ENCODE data around the gene DEK.
"Not testable (repeated sequence)": the region's sequence is repeated elsewhere in the genome, so short reads cannot be mapped to it uniquely, and the experiment has no call there.

Gene DEK

DNA sequence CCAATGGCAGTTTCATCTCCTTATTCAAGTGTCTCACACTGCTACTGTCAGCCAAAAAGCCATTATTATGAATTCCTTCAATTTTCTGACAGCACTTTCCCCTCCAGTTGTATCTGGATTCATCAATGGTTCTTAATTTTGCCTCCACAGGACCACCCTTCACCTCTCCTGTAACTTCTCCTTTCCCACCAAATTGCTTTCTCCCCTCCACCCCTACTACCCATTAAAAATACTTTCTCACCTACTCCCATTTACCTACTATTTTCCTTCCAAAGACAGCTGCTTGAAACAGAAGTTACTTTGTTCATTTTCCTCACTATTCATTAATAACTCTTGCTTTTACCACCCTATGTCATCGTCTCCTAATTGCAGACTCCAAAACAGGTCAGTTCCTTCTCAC, 29.8 kb downstream of the DEK start:
- no peak for DNase-seq

DNA sequence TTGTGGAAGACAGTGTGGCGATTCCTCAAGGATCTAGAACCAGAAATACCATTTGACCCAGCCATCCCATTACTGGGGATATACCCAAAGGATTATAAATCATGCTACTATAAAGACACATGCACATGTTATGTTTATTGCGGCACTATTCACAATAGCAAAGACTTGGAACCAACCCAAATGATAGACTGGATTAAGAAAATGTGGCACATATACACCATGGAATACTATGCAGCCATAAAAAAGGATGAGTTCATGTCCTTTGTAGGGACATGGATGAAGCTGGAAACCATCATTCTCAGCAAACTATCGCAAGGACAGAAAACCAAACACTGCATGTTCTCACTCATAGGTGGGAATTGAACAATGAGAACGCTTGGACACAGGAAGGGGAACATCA, 30.6 kb downstream of the DEK start:
- DNase-seq = not testable (repeated sequence)

DNA sequence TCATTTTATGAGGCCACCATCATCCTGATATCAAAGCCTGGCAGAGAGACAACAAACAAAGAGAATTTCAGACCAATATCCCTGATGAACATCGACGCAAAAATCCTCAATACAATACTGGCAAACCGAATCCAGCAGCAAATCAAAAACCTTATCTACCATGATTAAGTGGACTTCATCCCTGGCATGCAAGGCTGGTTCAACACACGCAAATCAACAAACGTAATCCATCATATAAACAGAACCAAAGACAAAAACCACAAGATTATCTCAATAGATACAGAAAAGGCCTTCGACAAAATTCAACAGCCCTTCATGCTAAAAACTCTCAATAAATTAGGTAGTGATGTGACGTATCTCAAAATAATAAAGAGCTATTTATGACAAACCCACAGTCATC, 32.5 kb downstream of the DEK start:
- DNase-seq = not testable (repeated sequence)

DNA sequence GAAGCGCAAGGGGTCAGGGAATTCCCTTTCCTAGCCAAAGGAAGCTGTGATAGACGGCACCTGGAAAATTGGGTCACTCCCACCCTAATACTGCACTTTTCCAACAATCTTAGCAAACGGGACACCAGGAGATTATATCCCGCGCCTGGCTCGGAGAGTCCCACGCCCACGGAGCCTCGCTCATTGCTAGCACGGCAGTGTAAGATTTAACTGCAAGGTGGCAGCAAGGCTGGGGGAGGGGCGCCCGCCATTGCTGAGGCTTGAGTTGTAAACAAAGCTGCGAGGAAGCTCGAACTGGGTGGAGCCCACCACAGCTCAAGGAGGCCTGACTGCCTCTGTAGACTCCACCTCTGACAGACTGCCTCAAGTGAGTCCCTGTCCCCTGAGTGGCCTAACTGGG, 35.7 kb downstream of the DEK start:
- not testable (repeated sequence) for DNase-seq

DNA sequence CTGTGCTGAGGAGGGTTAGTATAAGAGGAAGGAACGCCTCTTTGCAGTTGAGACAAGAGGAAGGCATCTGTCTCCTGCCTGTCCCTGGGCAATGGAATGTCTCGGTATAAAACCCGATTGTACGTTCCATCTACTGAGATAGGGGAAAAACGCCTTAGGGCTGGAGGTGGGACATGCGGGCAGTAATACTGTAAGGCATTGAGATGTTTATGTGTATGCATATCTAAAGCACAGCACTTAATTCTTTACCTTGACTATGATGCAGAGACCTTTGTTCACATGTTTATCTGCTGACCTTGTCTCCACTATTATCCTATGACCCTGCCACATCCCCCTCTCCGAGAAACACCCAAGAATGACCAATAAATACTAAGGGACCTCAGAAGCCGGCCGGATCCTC, 37.2 kb downstream of the DEK start:
- not testable (repeated sequence) for DNase-seq

DNA sequence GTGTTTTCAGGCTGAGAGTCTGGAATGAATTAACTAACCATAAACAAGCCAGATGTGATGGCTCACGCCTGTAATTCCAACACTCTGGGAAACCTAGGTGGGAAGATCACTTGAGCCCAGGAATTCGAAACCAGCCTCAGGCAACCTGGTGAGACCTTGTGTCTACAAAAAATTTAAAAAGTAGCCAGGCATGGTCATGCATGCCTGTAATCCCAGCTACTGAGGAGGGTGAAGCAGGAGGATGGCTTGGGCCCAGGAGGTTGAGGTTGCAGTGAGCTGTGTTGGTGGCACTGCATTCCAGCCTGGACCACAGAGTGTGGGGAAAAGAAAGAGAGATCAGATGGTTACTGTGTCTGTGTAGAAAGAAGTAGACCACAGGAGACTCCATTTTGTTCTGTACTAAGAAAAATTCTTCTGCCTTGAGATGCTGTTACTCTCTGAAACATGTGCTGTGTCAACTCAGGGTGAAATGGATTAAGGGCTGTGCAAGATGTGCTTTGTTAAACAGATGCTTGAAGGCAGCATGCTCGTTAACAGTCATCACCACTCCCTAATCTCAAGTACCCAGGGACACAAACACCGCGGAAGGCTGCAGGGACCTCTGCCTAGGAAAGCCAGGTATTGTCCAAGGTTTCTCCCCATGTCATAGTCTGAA, 37.8 kb downstream of the DEK start:
- DNase-seq = not testable (repeated sequence)

DNA sequence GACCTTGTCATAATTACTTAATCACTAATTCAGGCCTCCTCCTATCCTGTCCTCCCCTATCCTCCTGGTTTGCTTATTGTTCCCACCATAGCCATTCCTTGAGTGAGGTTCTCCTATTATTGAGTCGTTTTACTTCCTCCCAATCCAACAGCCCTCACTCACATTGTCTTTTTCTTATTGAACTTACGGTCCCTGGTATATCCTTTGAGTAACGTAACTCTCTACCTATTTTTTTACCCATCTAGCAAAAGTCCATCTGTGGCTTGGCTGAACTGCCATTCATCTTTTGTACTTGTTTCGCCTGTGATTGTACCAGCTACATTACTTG, 43.1 kb downstream of the DEK start:
- DNase-seq = no peak

DNA sequence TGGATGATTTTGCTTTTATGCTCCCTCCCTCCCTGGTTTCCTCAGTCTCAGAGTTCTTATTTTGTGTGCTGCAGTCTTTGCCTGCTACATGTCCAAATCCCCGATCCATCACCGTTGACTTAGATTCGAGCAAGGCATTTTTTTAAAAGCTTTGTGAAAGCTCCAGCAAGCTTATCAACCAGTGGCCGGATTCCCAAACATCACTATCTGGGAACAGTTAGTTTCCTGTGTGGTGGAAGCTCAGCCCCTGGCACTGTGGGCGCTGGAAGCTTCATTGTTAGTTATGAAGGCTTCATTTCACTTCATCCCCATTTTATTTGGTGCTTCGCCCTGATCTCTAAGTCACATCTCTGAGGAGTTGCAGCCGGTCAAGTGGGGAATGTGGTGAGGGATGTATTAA, 44.7 kb downstream of the DEK start:
- no peak for DNase-seq

DNA sequence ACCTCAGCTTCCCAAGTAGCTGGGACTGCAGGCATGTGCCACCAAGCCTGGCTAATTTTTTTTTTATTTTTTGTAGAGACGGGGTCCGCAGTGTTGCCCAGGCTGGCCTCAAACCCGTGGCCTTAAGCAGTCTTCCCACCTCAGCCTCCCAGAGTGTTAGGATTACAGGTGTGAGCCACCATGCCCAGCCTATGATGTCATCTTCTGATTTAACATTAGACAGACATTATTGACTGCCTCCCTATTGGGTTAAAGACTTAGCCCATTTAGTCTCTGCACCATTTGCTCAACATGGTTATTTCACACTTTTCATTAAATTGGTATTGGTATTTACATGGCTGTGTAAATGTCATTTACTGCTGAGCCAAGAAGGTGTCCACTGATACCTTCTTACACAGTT, 46.1 kb downstream of the DEK start:
- no peak for DNase-seq

DNA sequence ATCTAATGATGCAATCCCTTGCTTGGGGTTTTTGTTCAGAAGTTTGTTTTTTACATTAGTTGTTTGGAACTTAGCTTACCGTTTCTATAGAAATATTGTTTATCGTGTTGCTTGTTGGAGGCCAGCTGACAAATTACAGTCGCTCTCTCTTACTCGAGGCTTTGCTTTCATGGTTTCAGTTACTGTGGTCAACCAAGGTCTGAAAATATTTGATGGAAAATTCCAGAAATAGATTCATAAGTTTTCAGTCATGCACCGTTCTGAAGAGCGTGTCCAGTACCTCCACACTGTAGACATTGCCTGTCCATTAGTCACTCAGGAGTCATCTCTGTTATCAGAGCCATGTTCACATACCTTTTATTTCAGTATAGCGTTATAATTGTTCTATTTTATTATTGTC, 47.9 kb downstream of the DEK start:
- no peak for DNase-seq

DNA sequence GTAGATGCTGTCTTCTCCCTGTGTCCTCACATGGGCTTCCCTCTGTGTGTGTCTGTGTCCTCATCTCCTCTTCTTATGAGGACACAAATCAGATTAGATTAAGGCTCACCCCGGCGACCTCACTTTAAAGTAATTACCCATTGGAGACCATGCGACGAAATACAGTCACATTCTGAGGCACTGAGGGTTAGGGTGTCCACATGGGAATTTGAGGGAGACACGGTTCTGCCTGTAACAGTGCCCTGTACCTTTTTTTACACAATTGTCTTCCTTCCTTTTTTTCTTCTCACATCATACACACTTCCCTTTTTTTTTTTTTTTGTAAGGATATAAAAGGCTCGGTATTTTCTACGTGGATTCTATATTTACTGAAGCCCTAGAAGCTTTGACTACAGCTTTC, 48.9 kb downstream of the DEK start:
- no peak for DNase-seq

DNA sequence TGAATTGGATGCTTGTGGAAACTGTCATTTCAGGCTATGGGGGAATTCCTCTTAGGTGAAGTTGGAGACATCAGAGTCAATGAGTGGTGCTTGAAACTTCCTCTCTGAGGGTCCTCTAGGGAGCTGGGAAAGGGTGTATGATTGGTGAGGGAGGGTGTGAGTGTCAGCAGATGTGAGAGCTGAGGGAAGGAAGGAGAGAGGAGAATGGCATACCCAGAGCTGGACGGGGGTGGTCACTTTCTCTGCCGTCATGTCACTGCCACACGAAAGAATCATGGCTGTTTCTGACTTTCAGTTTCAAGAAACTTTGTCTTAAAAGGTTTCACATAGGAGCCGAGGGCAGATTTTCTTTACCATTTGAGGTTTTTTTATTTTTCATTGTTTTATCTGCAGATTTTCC, 50.3 kb downstream of the DEK start:
- no peak for DNase-seq

DNA sequence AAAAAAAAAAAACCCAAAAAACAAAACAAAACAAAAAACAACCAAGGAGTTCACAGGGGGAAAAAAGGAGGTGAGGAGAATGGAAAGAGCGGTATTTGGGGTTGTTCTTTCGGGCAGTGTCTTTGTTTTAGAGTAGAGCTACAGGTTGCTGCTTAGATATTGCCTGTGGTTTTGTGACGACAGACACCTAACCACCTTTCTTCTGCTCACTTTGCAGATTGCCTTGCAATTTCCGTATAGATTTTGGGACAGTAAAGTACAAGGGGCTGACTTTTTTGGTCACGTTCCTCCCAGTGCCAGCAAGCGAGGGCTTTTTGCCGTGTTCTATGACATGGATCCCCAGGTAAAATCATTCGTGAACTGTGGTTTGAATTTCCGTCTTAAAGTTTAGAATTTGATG, 50.9 kb downstream of the DEK start:
- no peak for DNase-seq

DNA sequence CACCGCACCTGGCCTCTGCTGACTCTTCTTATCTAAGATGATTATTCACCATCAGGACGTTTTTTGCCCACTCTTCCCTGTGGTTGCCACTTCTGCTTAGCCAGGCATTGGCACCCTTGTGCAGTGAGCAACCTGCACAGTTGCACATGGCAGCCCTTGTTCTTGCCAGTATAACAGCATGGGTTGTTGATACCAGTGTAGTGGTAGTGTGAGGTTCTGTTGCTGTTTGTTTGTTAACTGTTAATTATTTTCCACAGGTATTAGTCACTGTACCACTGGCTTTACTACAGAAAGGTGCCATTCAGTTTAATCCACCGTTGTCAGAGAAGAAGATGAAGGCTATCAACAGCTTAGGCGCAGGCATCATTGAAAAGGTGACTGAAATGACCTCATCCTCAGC, 52.1 kb downstream of the DEK start:
- DNase-seq = no peak

DNA sequence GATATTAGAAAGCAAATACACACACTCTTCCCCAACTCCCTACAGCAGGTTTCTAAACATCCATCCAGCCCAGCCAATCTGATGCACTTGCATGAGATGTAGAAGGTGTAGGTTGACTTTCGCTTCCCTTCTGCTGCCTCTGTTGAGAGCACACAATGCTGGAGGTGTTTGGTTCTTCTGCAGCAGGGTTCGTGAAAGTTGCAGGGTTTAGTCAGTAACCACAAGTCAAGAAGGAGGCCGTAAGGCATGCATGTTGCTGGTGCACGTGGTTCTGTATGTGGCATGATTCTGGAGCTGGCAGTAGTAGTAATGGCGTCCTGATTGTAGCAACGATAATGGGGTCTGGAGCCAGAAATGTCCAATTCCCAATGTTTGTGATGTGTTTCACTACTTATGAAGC, 53.0 kb downstream of the DEK start:
- DNase-seq = no peak

DNA sequence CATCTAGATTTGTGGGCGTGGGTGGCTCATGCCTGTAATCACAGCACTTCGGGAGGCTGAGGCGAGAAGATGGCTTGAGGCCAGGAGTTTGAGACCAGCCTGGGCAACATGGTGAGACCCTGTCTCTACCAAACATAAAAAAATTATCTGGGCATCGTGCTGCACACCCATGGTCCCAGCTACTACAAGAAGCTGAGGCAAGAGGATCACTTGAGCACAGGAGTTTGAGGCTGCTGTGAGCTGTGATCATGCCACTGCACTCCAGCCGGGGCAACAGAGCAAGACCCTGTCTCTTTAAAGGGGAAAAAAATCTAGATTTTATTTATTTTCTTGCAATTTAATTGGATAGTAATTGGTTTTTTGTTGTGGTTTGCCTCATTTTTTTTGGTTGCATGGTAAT, 53.6 kb downstream of the DEK start:
- DNase-seq = no peak

DNA sequence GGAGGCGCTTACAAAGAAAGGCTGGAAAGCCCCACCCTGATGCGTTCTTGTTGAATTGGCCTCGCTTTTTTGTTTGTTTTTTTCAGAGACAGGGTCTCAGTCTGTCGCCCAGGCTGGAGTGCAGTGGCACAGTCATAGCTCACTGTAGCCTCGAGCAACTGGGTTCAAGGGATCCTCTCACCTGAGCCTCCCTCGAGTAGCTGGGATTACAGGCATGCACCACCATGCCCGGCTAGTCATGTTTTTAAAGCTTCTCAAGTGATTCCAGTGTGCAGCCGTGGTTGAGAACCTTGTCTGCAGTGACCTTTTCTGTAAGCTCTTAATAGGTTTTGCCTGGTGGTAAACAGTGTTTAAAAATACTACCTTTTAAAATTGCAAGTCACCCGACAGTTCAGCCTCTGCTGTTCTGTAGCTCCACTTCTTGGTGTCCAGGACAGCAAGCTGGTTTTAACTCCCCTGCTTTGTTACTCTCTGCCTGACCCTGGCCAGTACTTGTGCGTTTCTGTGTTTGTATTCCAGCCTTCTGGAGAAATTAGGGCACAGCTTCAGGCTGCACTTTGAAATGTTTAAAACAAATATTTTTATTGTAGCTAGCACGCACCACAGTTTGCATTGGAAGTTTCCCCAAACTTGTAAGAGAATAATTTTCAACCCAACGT, 54.7 kb downstream of the DEK start:
- DNase-seq = no peak

DNA sequence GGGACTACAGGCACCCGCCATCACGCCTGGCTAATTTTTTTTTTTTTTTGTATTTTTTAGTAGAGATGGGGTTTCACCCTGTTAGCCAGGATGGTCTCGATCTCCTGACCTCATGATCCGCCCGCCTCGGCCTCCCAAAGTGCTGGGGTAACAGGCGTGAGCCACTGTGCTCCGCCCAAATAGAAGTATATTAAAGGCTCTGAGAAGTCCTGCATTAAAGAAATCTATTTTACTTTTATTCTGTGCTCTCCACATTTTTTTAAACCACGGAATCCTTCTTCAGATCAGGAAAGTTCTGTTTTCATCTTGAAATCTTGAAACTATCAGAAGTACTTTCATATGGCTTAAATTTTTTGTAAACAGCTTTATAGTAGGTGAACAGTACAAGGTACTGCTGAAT, 55.6 kb downstream of the DEK start:
- not testable (repeated sequence) for DNase-seq

DNA sequence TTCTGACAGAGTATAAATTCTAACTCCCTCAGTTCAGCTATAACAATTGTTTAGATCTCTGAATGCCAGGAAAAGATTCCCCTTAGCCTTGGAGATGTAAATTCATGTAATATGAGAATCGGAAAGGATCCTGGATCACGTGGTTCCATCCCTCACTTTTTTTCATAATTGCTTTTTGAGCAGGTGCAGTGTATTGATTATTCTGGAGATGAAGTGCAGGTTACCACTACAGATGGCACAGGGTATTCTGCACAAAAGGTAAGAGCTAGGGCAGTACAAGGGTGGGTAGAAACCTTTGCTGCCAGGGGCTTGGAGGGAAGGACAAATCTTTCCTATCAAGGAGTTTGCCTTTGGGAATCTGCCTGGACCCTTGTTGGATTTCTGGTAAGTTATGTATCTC, 56.4 kb downstream of the DEK start:
- no peak for DNase-seq

DNA sequence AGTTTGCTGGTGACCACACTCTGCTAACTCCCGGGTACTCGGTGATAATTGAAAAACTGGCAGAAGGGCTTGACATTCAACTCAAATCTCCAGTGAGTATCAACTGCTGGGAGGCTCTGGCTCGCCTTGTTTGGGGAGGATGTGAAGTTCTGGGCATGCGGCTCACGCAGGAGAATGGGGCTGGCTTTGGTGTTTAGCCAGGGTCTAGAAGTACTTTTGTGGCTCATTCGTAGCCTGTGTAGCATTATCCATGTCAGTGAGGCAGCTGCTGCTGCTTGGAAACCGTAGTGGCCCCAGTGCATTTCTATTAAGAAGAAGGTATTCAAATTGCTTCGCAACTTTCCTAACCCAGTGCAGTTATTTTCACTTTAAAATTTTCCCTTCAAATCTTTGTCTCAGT, 56.9 kb downstream of the DEK start:
- no peak for DNase-seq

DNA sequence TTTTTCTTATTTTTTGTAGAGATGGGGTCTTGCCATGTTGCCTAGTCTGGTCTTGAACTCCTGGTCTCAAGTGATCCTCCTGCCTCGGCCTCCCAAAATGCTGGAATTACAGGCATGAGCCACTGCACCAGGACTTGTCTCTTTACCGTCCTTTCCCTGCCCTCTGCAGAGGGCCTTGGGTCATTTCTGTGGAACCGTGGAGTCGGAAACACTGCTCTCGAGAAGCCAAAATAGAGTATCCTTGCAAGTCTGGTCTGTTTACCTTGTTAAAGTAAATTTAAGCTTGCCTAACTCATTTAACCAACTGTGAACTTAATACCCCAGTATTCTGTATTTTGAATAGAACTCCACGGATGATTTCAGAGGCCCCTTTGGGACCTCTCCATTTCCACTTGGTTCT, 57.7 kb downstream of the DEK start:
- DNase-seq = no peak

DNA sequence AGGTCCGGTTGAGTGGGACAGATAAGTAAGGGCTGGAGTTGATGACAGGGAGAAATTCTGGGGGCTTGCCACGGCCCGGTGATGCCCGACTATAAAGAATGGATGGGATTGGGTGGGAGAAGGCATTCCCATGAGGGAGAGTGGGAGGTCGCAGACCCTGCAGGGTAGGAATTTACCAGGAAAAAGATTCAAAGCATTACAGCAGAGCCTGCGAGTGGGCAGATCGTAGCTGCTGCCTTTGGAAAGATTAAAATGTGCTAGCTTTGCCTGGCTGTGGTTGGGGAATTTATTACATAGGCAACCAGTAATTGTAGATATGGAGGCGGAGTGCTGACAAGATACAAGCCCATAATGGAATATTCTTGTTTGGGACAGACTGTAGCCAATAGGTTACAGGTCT, 59.6 kb downstream of the DEK start:
- no peak for DNase-seq

DNA sequence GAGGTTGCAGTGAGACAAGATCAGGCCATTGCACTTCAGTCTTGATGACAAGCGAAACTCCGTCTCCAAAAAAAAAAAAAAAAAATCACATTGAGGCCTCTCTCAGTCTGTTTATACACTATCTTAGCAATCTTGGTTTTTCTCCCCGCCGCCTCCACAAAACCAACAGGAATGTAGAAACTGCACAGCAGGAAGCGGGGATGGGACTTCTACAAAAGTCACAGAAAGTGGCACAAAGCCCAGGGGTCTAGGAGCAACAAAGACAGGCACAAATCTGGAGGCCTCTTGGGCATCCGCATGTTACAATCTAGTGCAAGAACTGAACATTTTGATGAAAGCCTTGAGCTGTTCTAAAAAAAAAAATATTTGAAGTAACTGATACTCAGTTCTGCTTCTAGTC, 60.5 kb downstream of the DEK start:
- DNase-seq = no peak

DNA sequence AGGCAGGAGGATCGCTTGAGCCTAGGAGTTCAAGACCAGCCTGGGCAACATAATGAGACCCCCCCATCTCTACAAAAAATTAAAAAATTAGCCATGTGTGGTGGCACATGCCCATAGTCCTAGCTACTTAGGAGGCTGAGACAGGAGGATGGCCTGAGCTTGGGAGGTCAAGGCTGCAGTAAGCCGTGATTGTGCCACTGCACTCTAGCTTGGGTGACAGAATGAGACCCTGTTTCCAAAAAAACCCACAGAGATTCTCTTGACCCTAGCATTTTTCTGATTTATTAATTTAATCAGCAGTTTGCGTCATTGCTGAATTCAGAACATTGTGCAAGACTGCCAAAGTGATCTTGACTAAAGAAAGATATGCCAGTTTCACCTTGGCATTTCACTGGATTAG, 72.3 kb downstream of the DEK start:
- DNase-seq = no peak

DNA sequence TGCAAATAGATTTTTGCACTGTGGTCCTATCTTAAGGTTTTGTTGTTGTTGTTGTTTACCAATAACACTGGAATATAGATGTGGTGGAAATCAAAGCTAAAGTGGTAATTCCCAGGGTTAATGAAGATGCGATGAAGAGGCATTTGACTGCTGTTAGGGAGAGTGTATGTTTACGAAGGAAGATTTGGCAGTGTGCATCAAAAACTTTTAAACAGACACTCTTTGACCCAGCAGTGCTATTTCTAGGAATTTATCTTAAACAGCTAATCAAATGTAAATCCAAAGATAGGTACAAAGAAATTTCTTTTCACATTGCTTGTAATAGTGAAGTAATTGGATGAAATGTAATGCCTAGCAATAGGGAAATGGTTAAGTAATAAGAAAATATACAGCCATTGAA, 75.1 kb downstream of the DEK start:
- DNase-seq = no peak

All from hematopoietic multipotent progenitor cell treated with erythropoietin and hydrocortisone succinate and interleukin-3 and kit ligand, for 8 days (in vitro differentiated cells).